Pancreas (tissue), 10 donors: ENCODE data around the gene BCR. TPM values are rescaled to one million over a fixed set of nuclear protein-coding genes. Genes with fewer than 3 reads are reported as not detected.

ENCODE experiments used
- ATAC-seq, 4 donors: fragments of 200-7000 bp; cut with Tn5 transposase; one replicate each; pipeline versions ENCODE4 v1.8.0 to v1.9.1; 2020; ENCODE audit warnings: mild to moderate bottlenecking in 4 of 4, moderate library complexity in 4 of 4
- DNase-seq, 6 donors: peaks; one replicate each; pipeline ENCODE4 v3.0.0-alpha.2; 2020
- FAIRE-seq: peaks from 2 replicates; lab custom pipeline; 2012; peaks lifted over from hg19 to GRCh38; lab: Jason Lieb, UNC
- H3K27ac ChIP-seq, 4 donors: fragments of 200-600 bp; sonication (generic); 1 replicate in 3 of 4; 2 replicates in 1 of 4; pipeline versions ENCODE4 v1.5.0 to v1.8.0; 2020
- H3K27me3 ChIP-seq, 4 donors: fragments of 200-600 bp; one replicate each; pipeline ENCODE4 v1.8.0; 2021
- H3K36me3 ChIP-seq, 3 donors: fragments of 200-600 bp; sonication (generic) in 1 of 3; one replicate each; pipeline versions ENCODE4 v1.5.0 to v1.8.0; 2020 to 2021
- H3K4me1 ChIP-seq, 3 donors: fragments of 200-600 bp; one replicate each; pipeline ENCODE4 v1.8.0; 2021
- H3K4me3 ChIP-seq, 4 donors: fragments of 200-600 bp; sonication (generic) in 2 of 4; one replicate each; pipeline versions ENCODE4 v1.5.0 to v1.8.0; 2020 to 2021
- H3K9me3 ChIP-seq, 4 donors: fragments of 200-600 bp; one replicate each; pipeline ENCODE4 v1.8.0; 2021
- WGBS, 2 donors: extraction: QIAGEN DNeasy Blood & Tissue Kit; methylation state at CpG; one replicate each; pipeline ENCODE4 v1.1.7; 2013; 5-methylcytosine and 5-hydroxymethylcytosine counted together
- intact Hi-C, 3 donors: fragments of 100-400 bp; cut with DNase I; formaldehyde crosslinking; loops; one replicate each; pipeline versions ENCODE4 v1.11.1 to v1.14.2; 2022
- polyA plus RNA-seq, 2 donors: library from polyadenylated mRNA; stranded (reverse); fragments of 200-250 nt; gene quantifications; one replicate each; pipeline ENCODE4 v1.2.3, GENCODE V29; 2013
- total RNA-seq, 6 donors: library from RNA; stranded (reverse); fragmentation: NEBNext Ultra II Directional in 4 of 6; extraction: Animal tissue kit (Norgen Biotek cat#: 25700) in 4 of 6; gene quantifications; one replicate each; pipeline versions ENCODE4 v1.2.1 to v1.2.4, GENCODE V29; 2021 to 2023
- TF ChIP-seq, protein P1 (sequence below), 4 donors: fragments of 200-600 bp; sonication (generic) in 3 of 4; IDR thresholded peaks; one replicate each; pipeline versions ENCODE4 v1.5.0 to v1.8.0; 2021; ENCODE audit warnings: antibody characterized with exemption in 4 of 4
- donor health status: healthy with polysubstance abuse.
- donor health status: DM: no; HTN: no; CAD: no; lungs with moderate emphysema.
- donor health status: DM: no; HTN: no; CAD: no.
- donor health status: control.
- donor health status: control.
- donor health status: Bipolar disorder and iron deficiency.
- donor health status: DM: yes; HTN: yes; CAD: no.
- donor health status: DM: no; HTN: no; CAD: no.
- donor health status: DM: no; HTN: no; CAD: no.
- donor health status: DM: yes; HTN: yes; CAD: no.

Gene BCR
- total and polyA plus RNA-seq, 8 donors = 15.5 to 35.9 (median 18.1) TPM

DNA sequence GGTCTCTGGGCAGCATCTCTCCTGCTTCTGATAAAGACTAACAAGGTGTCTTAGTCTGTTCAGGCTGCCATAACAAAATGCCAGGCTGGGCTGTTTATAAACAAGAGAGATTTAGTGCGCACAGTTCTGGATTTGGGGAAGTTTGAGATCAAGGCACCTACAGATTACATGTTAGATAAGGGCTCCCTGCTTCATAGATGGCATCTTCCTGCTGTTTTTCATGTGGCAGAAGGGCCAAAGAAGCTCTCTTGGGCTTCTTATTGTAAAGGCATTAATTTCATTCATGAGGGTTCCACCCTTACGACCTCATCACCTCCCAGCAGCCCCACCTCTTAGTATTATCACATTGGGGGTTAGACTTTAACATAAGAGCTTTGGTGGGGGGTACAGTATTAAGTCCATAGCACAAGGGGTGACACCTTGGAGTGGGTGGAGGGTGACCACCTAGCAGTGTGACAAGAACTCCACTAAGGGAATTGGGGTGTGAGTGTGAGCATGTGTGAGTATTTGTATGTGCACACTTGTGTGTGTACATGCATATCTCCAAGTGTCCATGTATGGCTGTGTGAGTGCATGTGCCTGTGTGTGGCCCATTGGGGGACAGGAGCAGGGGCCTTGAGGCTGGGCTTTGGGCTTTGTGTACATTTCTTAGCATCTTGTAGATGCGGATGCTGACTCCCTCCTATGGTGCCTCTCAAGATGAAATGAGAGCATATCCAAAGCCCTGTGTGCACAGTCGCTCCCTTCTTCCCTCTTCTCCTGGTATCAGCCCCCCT, 42.7 kb downstream of the BCR start:
- no peaks in the 10 kb centered on the region for H3K9me3 ChIP-seq
- peak overlapping the region in 1 of 4 donors; percentile 35 for H3K27ac ChIP-seq
- H3K4me3 ChIP-seq = no peak overlapping the region
- TF ChIP-seq, protein P1, sequence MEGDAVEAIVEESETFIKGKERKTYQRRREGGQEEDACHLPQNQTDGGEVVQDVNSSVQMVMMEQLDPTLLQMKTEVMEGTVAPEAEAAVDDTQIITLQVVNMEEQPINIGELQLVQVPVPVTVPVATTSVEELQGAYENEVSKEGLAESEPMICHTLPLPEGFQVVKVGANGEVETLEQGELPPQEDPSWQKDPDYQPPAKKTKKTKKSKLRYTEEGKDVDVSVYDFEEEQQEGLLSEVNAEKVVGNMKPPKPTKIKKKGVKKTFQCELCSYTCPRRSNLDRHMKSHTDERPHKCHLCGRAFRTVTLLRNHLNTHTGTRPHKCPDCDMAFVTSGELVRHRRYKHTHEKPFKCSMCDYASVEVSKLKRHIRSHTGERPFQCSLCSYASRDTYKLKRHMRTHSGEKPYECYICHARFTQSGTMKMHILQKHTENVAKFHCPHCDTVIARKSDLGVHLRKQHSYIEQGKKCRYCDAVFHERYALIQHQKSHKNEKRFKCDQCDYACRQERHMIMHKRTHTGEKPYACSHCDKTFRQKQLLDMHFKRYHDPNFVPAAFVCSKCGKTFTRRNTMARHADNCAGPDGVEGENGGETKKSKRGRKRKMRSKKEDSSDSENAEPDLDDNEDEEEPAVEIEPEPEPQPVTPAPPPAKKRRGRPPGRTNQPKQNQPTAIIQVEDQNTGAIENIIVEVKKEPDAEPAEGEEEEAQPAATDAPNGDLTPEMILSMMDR (IDR thresholded peaks at IDR 0.05) = no peak
- intact Hi-C loops = no loop called here
- FAIRE-seq (no peak), ATAC-seq (no peak), DNase-seq (peak in 1 of 6 donors; percentile 20)
- peaks cover 5 to 46% (median 17%) of the 10 kb centered on the region in 3 donors for H3K4me1 ChIP-seq
- H3K36me3 ChIP-seq = no peaks in the 10 kb centered on the region
- 90 to 91% methylated on average over 4 of the region's 4 CpGs for WGBS, 2 donors
- no peaks in the 10 kb centered on the region for H3K27me3 ChIP-seq

DNA sequence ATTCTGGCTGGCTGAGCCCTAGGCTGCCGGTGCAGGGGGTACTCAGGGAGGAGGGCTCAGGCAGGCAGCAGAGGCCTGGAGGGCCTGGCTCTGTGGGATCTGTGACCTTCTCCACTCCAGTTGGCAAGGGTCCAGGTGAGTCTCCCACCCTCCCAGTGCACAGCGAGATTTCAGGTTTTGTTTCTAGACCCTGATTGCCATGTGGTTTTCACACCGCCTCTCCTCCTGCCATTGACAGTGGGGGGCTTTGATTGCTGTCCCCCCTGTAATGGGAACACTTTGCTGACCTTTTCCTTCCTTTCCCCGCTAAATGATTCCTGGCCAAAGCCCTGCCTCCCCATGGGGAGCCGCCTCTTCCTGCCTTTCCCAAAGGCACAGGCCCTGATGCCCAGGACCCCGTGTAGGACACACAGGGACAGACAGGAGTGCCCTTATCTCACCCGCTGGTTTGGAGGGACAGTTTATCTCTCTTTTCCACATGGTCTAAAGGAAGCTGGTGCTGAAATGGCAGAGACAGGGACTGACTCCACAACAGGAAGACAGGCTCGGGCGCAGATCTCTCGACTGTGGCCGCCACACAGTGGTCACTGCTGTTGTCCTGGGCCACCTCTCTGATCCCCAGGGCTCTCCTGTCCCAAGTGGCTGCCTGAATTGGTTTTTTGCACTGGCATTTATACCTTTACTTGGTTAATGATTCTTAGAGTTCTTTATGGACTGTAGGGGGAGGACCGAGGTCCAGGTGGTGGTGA, 43.4 kb downstream of the BCR start:
- Histone ChIP-seq H3K4me3 (no peak overlapping the region), H3K27ac (peak overlapping the region in 1 of 4 donors; percentile 35), H3K4me1 (peaks cover 0 to 39% (median 17%) of the 10 kb centered on the region in 3 donors), H3K27me3 (no peaks in the 10 kb centered on the region), H3K9me3 (no peaks in the 10 kb centered on the region), H3K36me3 (no peaks in the 10 kb centered on the region)
- FAIRE-seq = no peak
- WGBS, 2 donors = 62 to 66% methylated on average over 12 of the region's 12 CpGs
- TF ChIP-seq, protein P1 (IDR thresholded peaks at IDR 0.05) = no peak
- intact Hi-C loops = no loop called here
- DNase-seq = peak in 2 of 6 donors; percentile 32 to 54
- peak in 3 of 4 donors; percentile 6 to 20 (median 15) for ATAC-seq

DNA sequence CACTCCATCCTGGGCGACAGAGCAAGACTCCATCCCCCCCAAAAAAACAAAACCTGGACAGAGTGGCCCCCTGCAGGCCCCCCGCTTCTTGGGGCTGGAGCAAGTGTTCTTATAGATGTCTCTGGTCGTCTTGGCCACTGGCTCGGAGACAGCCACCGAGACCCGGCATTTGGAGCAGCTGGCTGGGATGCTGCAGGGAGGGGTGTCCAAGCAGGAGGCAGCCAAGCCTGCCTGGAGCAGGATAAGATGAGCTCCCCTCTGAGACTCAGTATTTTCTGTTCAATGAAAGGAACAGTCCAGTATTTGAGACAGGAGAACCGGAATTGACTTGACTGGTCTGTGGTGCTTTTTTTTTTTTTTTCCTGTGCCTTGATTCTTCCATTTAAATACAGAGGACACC, 44.5 kb downstream of the BCR start:
- Histone ChIP-seq H3K36me3 (no peaks in the 10 kb centered on the region), H3K27ac (no peak overlapping the region), H3K27me3 (no peaks in the 10 kb centered on the region), H3K4me1 (peaks cover 0 to 28% (median 8%) of the 10 kb centered on the region in 3 donors), H3K4me3 (no peak overlapping the region), H3K9me3 (no peaks in the 10 kb centered on the region)
- DNase-seq = peak in 2 of 6 donors; percentile 28 to 42
- TF ChIP-seq, protein P1 (IDR thresholded peaks at IDR 0.05) = no peak
- WGBS, 2 donors = 94 to 98% methylated on average over 7 of the region's 7 CpGs
- ATAC-seq = no peak
- no peak for FAIRE-seq
- intact Hi-C loops = no loop called here

DNA sequence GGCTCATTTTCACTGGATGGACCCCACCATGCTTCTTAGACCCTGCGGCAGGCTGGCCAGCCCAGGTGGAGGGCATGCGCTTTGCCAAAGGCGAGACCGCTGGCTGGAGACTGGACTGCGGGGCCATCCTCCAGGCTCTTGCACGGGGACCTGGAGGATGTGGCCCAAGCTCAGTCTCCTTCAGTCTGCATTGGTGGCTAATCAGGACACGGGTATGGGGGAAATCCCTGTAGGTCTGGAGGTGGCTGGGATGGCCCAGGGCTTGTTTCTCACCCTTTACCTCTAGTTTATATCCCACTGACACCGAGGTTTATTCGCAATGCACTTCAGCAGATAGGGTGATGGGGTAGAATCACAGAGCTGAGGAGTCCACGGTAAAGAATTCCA, 45.0 kb downstream of the BCR start:
- TF ChIP-seq, protein P1 (IDR thresholded peaks at IDR 0.05) = no peak
- WGBS, 2 donors = 87 to 92% methylated on average over 10 of the region's 10 CpGs
- no peaks in the 10 kb centered on the region for H3K9me3 ChIP-seq
- intact Hi-C loops = no loop called here
- ATAC-seq (no peak), FAIRE-seq (no peak), DNase-seq (peak in 2 of 6 donors; percentile 30)
- no peaks in the 10 kb centered on the region for H3K27me3 ChIP-seq
- H3K4me1 ChIP-seq = peaks cover 0 to 23% (median 7%) of the 10 kb centered on the region in 3 donors
- no peak overlapping the region for H3K27ac ChIP-seq
- H3K4me3 ChIP-seq = no peak overlapping the region
- no peaks in the 10 kb centered on the region for H3K36me3 ChIP-seq
